ENCODE results near the gene TMEM92.

Gene TMEM92

GRCh38 chr17:50329716-50330115 is 55.5 kb downstream of the TMEM92 start:
- DNase-seq: no peak

- no peak for DNase-seq
Measured at GRCh38 chr17:50330151-50330775, 56.0 kb downstream of the TMEM92 start.

All from KG1 (cell line).